GM19324 (cell line): ENCODE measurements around the gene INTS7.
"Not testable (repeated sequence)": the region's sequence is repeated elsewhere in the genome, so short reads cannot be mapped to it uniquely, and the experiment has no call there.

Source experiments
- ATAC-seq: cut with Tn5 transposase; IDR thresholded peaks from one replicate; pipeline ENCODE4 v1.9.1; 2021; ENCODE audit warnings: mild to moderate bottlenecking, moderate library complexity; ENCODE audit not compliant: unreplicated experiment, low FRiP score

The INTS7 gene

GRCh38 chr1:211985556-211986264, 49.6 kb downstream of the INTS7 start:
- peak; percentile 95 for ATAC-seq

- no peak for ATAC-seq
Measured at GRCh38 chr1:211978596-211978995, 56.8 kb downstream of the INTS7 start.

- no peak for ATAC-seq
Measured at GRCh38 chr1:211975152-211975941, 60.0 kb downstream of the INTS7 start.

- ATAC-seq = no peak
Measured at GRCh38 chr1:211973541-211973940, 61.8 kb downstream of the INTS7 start.

GRCh38 chr1:211968200-211968834, 67.0 kb downstream of the INTS7 start:
- ATAC-seq = no peak

- ATAC-seq = no peak
Measured at GRCh38 chr1:211967704-211968103, 67.7 kb downstream of the INTS7 start.

GRCh38 chr1:211965108-211965805, 70.1 kb downstream of the INTS7 start:
- ATAC-seq = no peak

GRCh38 chr1:211959680-211960079, 75.7 kb downstream of the INTS7 start:
- no peak for ATAC-seq

GRCh38 chr1:211959221-211959620, 76.1 kb downstream of the INTS7 start:
- ATAC-seq = no peak

GRCh38 chr1:211954028-211954427, 81.3 kb downstream of the INTS7 start:
- not testable (repeated sequence) for ATAC-seq

- ATAC-seq = not testable (repeated sequence)
Measured at GRCh38 chr1:211953543-211953942, 81.8 kb downstream of the INTS7 start.

- no peak for ATAC-seq
Measured at GRCh38 chr1:211952299-211952698, 83.1 kb downstream of the INTS7 start.

GRCh38 chr1:211951856-211952255, 83.5 kb downstream of the INTS7 start:
- ATAC-seq = peak; percentile 79

- no peak for ATAC-seq
Measured at GRCh38 chr1:211948377-211948776, 87.0 kb downstream of the INTS7 start.

GRCh38 chr1:211947396-211948295, 87.7 kb downstream of the INTS7 start:
- no peak for ATAC-seq

GRCh38 chr1:211944733-211945500, 90.4 kb downstream of the INTS7 start:
- no peak for ATAC-seq

GRCh38 chr1:211942583-211942982, 92.8 kb downstream of the INTS7 start:
- ATAC-seq = no peak

GRCh38 chr1:211939876-211940468, 95.4 kb downstream of the INTS7 start:
- ATAC-seq = peak; percentile 76

- peak; percentile 27 for ATAC-seq
Measured at GRCh38 chr1:211938561-211938997, 96.8 kb downstream of the INTS7 start.
